ENCODE results near the gene MRPL37. TPM values are rescaled to one million over a fixed set of nuclear protein-coding genes. Genes with fewer than 3 reads are reported as not detected.

Gene MRPL37
- polyA plus RNA-seq, 1 donor (not counting 4 experiments of a cell fraction or from before 2014, with no cell fraction given) = 30.9 TPM

DNA sequence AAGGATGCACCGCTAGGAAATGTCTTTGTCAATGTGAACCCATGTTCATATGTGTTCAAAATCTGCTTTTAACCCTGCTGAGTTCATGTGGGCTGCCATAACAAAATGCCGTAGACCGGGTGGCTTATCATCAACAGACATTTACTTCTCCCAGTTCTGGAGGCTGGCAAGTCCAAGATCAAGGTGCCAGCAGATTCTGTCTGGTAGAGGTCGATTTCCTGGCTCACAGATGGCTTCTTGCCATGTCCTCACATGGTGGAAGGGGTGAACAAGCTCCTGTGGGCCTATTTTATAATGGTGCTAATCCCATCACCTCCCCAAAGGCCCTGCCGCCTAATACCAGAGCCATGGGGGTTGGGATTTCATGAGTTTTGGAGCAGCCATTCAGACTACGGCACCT is 42.6 kb upstream of the MRPL37 start:
- H4K20me1 ChIP-seq (ENCODE audit: control insufficient read depth, extremely low read depth, insufficient read depth, low read length) = no peaks in the 10 kb centered on the region

GRCh38 chr1:54158071-54158470 is 41.9 kb upstream of the MRPL37 start:
- Histone ChIP-seq H3K27me3 (ENCODE audit: control insufficient read depth, extremely low read depth, insufficient read depth, low read length) (peaks cover 6% of the 10 kb centered on the region), H3K36me3 (ENCODE audit: control insufficient read depth in 2 of 2, extremely low read depth in 1 of 2, insufficient read depth in 2 of 2, low read length in 2 of 2) (no peaks in the 10 kb centered on the region), H3K9me1 (ENCODE audit: control insufficient read depth, extremely low read depth, insufficient read depth, low read length) (no peaks in the 10 kb centered on the region), H3K9me3 (ENCODE audit: control insufficient read depth, low read depth, low read length) (no peaks in the 10 kb centered on the region), H4K20me1 (ENCODE audit: control insufficient read depth, extremely low read depth, insufficient read depth, low read length) (no peaks in the 10 kb centered on the region), H3K4me2 (ENCODE audit: control insufficient read depth, extremely low read depth, insufficient read depth, low read depth, low read length) (no peak overlapping the region), H3K79me2 (ENCODE audit: control insufficient read depth, insufficient read depth, low read length) (no peaks in the 10 kb centered on the region), H3K4me3 (ENCODE audit: control insufficient read depth in 2 of 3, extremely low read depth in 1 of 3, insufficient read depth in 2 of 3, low read depth in 1 of 3, low read length in 3 of 3) (no peak overlapping the region), H2AFZ (ENCODE audit: control insufficient read depth, low read length) (no peak overlapping the region), H3K4me1 (ENCODE audit: control insufficient read depth, extremely low read depth, insufficient read depth, low read length) (peaks cover 16% of the 10 kb centered on the region), H3K27ac (ENCODE audit: control insufficient read depth, insufficient read depth, low read length) (no peak overlapping the region), H3K9ac (ENCODE audit: control insufficient read depth, extremely low read depth, insufficient read depth, low read length) (no peak overlapping the region)
- TF ChIP-seq CTCF (optimal IDR thresholded peaks at IDR 0.05 in 1 of 3, IDR thresholded peaks at IDR 0.05 in 1 of 3, conservative IDR thresholded peaks at IDR 0.05 in 1 of 3; ENCODE audit: extremely low read depth in 1 of 3, insufficient read depth in 2 of 3, low read length in 3 of 3) = no peak
- TF ChIP-seq EZH2 (IDR thresholded peaks at IDR 0.05; ENCODE audit: low read length) = no peak
- dilution Hi-C loops (cut with MboI; ENCODE audit: extremely low pct_ligation_motif_present, low sequenced_read_pairs) = no loop called here
- FAIRE-seq (no peak), DNase-seq (ENCODE audit: low read depth, low spot score) (no peak)

More for the DNA sequence above, 42.6 kb upstream of the MRPL37 start:
- TF ChIP-seq EZH2 (IDR thresholded peaks at IDR 0.05; ENCODE audit: low read length) (no peak), CTCF (optimal IDR thresholded peaks at IDR 0.05 in 1 of 3, IDR thresholded peaks at IDR 0.05 in 1 of 3, conservative IDR thresholded peaks at IDR 0.05 in 1 of 3; ENCODE audit: extremely low read depth in 1 of 3, insufficient read depth in 2 of 3, low read length in 3 of 3) (no peak)
- Histone ChIP-seq H3K79me2 (ENCODE audit: control insufficient read depth, insufficient read depth, low read length) (no peaks in the 10 kb centered on the region), H3K27me3 (ENCODE audit: control insufficient read depth, extremely low read depth, insufficient read depth, low read length) (peaks cover 6% of the 10 kb centered on the region), H3K9me3 (ENCODE audit: control insufficient read depth, low read depth, low read length) (no peaks in the 10 kb centered on the region), H3K9me1 (ENCODE audit: control insufficient read depth, extremely low read depth, insufficient read depth, low read length) (no peaks in the 10 kb centered on the region), H2AFZ (ENCODE audit: control insufficient read depth, low read length) (no peak overlapping the region), H3K27ac (ENCODE audit: control insufficient read depth, insufficient read depth, low read length) (no peak overlapping the region), H3K36me3 (ENCODE audit: control insufficient read depth in 2 of 2, extremely low read depth in 1 of 2, insufficient read depth in 2 of 2, low read length in 2 of 2) (no peaks in the 10 kb centered on the region), H3K4me2 (ENCODE audit: control insufficient read depth, extremely low read depth, insufficient read depth, low read depth, low read length) (no peak overlapping the region), H3K9ac (ENCODE audit: control insufficient read depth, extremely low read depth, insufficient read depth, low read length) (no peak overlapping the region), H3K4me3 (ENCODE audit: control insufficient read depth in 2 of 3, extremely low read depth in 1 of 3, insufficient read depth in 2 of 3, low read depth in 1 of 3, low read length in 3 of 3) (no peak overlapping the region), H3K4me1 (ENCODE audit: control insufficient read depth, extremely low read depth, insufficient read depth, low read length) (peaks cover 16% of the 10 kb centered on the region)
- FAIRE-seq (no peak), DNase-seq (ENCODE audit: low read depth, low spot score) (no peak)
- dilution Hi-C loops (cut with MboI; ENCODE audit: extremely low pct_ligation_motif_present, low sequenced_read_pairs) = no loop called here

All from keratinocyte (primary cell).